Stimulated activated CD4-positive, alpha-beta T cell treated with anti-CD3 and anti-CD28 coated beads, Interleukin-15, amount 100 ng/mL, for 1 hour (primary cell): ENCODE data around the gene ZNF85.
"Not testable (repeated sequence)": the region's sequence is repeated elsewhere in the genome, so short reads cannot be mapped to it uniquely, and the experiment has no call there.

Experiments
- DNase-seq, 2 donors: peaks; one replicate each; pipeline ENCODE4 v3.0.0-alpha.2; 2020; ENCODE audit warnings: low read depth in 1 of 2, low spot score in 1 of 2

ZNF85 gene

DNA sequence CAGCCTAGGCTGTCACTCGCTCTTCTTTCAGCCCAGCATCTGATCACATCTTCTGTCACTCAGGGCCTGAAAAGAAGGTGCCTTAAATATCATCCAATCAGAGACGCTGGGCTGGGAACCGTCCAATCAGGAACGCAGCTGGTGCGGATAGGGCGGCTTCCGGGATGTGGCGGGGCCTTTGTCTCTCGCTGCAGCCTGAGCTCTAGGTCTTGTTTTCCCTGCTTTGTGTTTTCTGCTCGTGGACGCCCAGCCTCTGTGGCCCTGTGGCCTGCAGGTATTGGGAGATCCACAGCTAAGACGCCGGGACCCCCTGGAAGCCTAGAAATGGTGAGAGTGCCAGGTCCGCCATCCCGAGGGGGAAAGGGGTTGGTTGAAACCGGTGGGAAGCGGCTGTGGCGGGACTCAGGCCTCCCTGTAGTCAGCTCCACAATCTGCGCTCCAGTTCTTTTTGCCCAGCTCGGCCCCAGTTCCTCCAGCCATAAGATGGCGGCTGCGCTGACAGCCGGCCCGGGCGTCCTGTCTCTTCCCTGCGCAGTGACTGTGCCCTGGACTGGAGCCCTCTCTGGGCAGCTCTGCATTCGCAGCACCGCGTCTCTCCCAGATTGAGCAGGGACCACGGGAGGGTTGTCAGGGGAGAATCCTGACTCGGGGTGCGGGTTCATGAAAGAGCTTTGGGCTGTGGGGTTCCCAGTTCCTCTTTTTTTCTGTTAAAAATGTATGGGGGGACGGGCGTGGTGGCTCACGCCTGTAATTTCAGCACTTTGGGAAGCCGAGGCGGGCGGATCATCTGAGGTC lies at the start of gene ZNF85:
Gene ZNF85, plus strand, starts transcription at position 175 of the 795 bp plus-strand sequence. Its CDS starts 150 bp downstream, at position 325.
- DNase-seq = peak; percentile 77

DNA sequence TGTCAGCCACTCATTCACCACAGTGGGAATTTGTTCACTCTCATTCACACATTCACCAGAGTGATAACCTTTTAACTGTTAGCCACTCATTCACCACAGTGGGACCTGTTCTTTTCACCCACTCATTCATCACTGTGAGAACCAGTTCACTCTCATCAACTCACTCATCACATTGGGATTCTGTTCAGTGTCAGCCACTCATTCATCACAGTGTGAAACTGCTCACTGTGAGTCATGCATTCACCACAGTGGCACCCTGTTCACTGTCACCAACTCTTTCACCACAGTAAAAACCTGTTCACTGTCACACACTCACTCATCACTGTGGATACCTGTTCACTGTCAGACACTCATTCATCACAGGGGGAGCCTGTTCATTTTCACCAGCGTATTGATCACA lies 43.5 kb upstream of the ZNF85 start:
- DNase-seq = no peak

DNA sequence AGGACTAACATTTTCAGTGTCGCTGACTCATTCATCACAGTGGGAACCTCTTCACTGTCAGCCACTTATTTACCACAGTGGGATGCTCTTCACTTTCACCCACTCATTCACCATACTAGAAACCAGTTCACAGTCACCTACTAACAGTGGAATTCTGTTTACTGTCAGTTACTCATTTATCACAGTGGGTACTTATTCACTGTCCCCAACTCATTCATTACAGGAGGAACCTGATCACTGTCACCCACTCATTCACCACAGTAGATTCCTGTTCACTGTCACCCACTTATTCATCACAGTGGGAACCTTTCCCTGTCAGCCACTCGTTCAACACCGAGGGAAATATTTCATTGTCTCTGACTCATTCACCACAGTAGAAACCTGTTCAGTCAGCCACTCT lies 10.1 kb upstream of the ZNF85 start:
- no peak for DNase-seq

DNA sequence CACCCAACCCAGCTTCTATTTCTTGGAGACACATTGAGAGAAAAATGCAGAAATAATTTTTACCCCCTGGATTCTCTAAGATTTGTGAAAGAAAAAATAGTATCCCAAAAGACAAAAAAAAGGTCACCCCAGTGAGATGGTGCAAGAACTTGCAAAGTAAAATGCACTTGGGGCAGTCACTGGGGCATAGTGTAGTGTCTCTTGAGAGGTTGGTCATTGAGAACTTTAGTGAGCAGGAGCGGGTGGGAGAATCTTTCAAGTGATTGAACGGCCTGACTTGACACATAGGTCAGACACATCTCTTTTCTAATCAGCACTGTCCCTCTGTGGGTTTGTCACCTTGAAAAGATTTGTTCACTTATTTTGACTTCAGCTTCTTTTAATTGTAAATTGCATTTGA lies 2.4 kb downstream of the ZNF85 start:
- no peak for DNase-seq

DNA sequence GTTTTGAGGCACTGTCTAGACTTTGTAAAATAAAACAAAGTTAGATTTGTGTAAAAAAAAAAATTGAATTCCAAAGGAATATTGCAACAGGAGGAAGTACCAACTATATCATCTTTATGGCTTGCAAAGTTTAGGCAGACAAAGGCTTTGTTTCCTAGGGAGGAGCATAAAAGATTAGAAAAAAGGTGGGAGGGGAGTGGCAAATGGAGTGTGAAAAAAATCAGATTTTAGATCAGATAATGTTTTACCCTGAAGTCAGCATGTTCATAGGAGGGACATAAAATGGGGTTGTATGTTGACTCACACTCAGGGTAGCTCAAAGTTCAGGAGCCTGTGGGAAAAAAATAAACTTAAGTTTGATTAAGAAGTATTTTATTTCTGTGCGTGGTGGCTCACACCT lies 3.7 kb downstream of the ZNF85 start:
- DNase-seq = no peak

DNA sequence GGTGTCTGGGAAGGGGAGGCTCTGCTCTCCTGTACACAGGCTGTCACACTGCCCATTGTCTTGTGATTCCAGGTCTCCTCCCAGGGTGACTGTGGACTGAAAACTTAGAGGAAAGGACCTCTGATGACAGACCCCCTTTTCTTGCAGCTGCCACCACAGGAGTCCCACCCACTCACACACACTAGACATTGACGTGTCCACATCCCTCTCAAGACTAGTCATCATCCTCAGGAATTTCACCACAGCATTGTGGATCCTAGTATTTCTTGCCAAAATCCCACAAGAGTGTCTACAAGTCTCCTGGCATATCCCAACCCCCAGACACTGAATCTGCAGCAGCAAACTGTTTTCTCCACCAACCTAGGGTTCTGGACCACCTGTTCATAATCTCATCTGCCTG lies 5.3 kb downstream of the ZNF85 start:
- no peak for DNase-seq

DNA sequence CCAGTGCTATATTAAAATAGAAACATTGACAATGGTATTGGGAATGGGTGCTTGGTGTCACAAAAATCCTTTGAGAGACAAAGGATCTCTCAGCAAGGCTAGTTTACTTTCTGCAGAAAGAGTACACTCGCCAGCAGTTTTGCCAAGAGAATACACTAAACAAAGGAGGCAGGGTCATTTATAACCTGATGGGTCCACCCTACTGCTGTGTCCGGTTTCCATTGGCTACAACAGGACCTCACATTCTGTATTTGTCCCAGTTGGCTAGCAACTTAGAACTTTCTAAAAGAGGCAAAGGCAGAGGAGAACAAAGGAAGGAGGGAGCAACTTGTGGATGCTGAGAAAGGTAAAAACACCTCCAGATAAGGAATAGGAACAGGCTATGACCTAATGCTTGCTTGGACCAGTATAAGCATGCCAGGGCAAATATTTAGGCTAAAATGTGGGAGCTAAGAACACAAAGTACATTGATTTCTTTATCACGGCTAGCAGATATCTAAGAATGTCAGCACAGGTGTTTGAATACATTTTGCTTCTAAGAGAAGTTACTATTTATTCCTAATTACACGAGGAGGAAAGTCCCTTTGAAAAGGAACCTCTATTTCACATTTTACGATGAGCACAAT lies 13.4 kb downstream of the ZNF85 start:
- DNase-seq = not testable (repeated sequence)

DNA sequence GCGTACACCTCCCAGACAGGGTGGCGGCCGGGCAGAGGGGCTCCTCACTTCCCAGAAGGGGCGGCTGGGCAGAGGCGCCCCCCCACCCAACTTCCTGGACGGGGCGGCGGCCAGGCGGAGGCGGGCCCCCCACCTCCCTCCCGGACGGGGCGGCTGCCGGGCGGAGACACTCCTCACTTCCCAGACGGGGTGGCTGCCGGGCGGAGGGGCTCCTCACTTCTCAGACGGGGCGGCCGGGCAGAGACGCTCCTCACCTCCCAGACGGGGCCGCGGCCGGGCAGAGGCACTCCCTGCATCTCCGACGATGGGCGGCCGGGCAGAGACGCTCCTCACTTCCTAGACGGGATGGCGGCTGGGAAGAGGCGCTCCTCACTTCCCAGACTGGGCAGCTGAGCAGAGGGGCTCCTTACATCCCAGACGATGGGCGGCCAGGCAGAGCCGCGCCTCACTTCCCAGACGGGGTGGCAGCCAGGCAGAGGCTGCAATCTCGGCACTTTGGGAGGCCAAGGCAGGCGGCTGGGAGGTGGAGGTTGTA lies 29.6 kb downstream of the ZNF85 start:
- DNase-seq = not testable (repeated sequence)

DNA sequence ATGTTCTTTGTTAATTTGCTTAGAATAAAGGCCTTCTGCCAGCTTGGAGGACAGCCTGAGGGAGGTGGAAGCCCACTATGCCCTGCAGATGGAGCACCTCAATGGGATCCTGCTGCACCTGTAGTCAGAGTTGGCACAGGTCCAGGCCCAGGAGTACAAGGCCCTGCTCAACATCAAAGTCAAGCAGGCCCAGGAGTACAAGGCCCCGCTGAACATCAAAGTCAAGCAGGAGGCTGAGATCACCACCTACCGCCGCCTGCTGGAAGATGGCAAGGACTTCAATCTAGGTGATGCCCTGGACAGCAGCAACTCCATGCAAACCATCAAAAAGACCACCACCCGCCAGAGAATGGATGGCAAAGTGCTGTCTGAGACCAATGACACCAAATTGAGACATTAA lies 41.7 kb downstream of the ZNF85 start:
- no peak for DNase-seq

DNA sequence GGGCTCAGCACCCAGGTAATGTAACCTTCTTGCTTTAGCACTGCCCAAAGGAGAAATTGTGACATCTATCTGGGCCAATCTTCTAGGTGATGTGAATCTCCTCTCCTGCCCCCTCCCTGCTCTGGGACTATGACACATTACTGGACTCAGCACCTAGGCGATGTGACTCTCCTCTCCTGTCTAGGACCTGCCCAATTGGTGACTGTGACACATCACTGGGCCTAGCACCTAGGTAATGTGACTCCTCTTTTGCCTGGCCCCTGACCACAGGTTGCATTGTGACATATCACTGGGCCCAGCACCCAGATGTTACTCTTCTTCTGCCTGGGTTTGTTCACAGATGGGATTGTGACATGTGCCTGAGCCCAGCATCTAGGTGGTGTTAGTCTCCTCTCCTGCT lies 45.0 kb downstream of the ZNF85 start:
- no peak for DNase-seq

DNA sequence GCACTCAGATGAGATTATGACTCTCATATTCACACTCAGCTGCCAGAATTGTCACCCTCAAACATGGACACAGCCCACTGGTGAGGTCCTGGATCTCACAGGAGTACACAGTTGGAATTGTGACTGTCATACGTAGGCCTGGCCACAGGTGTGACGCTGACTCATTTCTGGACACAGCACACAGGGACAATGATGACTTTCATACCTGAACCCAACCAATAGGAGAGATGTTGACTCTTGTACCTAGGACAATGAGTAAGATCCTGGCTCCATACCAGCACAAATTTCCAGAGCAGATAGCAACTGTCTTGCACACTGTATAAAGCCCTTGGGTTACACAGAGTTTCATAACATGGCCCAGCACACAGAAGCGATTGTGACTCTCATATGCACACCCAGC lies 46.4 kb downstream of the ZNF85 start:
- DNase-seq = no peak

DNA sequence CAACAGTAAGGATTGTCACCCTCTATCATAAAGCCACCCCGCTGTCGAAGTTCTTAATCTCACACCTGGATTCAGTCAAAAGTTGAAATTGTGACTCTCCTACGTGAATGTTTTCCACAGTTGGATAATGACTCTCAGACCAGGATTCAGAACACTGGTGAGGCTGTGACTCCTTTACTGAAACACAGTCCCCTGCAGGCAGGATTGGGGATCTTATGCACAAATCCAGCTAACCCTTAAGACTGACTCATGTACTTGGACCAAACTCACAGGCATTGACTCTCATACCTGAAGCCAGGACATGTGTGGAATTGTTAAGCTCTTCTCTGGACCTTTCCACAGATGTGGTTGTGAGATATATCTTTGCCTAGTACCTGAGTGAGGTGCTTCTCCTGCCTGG lies 46.8 kb downstream of the ZNF85 start:
- no peak for DNase-seq

DNA sequence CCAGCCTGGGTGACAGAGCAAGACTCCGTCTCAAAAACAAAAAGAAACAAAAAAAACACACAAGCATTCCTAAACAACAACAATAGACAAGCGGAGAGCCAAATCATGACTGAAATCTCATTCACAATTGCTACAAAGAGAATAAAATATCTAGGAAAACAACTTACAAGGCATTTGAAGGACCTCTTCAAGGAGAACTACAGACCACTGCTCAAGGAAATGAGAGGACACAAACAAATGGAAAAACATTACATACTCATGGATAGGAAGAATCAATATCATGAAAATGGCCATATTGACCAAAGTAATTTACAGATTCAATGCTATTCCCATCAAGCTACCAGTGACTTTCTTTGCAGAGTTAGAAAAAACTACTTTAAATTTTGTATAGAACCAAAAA lies 69.7 kb downstream of the ZNF85 start:
- DNase-seq = not testable (repeated sequence)

DNA sequence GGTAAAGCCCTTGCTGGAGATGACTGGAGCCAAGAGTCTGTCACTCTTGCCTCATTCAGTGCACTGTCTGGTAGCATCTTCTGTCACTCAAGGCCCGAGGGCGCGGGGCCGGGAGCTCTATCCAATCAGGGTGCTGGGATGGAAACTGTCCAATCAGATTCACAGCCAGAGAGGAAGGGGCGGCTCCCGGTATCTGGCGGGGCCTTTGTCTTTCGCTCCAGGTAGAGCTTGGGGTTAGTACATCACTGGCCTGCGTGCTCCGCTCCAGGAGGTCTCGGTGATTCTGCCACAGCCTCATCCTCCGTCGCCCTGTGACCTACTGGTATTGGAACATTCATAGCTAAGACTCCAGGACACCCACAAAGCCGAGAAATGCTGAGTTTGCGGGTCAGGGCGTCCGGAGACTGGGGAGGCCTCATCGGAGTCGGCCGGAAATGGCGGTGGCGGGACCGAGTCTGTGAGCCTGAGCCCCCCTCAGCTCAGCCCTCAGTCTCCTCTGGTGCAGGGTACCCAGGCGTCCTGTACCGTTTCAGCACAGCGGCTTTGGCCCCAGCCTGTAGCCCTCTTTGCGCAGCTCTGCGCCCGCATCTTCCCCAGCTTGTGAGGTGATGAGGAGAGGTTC lies 76.8 kb downstream of the ZNF85 start:
- peak; percentile 67 to 74 for DNase-seq
